ENCODE measurements around the gene ERVK3-1. TPM values are rescaled to one million over a fixed set of nuclear protein-coding genes. Genes with fewer than 3 reads are reported as not detected.

ERVK3-1 gene
- total and polyA plus RNA-seq, 7 donors = 13.9 to 81.0 (median 29.5) TPM

- H3K4me1 ChIP-seq = peaks cover 5% of the 10 kb centered on the region
- intact Hi-C loops (cut with DNase I) = loop anchor here in 1 of 2 donors (5.0 kb wide), 2 partner anchors 35 to 55 kb away; partner anchors contain the start of genes ERVK3-1 and ZSCAN22
Measured at GRCh38 chr19:58362272-58362994, 57.3 kb downstream of the ERVK3-1 start, which contains the start of gene ZNF497. Gene ZNF497 (minus strand): TSS chr19:58362751. CDS start chr19:58357635, 5,116 bp downstream.

GRCh38 chr19:58364146-58364545 lies 59.0 kb downstream of the ERVK3-1 start:
- H3K9me3 ChIP-seq = no peaks in the 10 kb centered on the region
- peaks cover 0 to 5% of the 10 kb centered on the region in 2 donors for H3K36me3 ChIP-seq (ENCODE audit: insufficient read depth in 1 of 2, low read depth in 1 of 2)
- 77 to 84% (median 84%) methylated on average over 5 of the region's 5 CpGs for WGBS, 3 donors
- intact Hi-C loops (cut with DNase I) = loop anchor here in 1 of 2 donors (5.0 kb wide), 2 partner anchors 37 to 57 kb away; partner anchors contain the start of genes ERVK3-1 and ZSCAN22
- H3K27ac ChIP-seq = no peak overlapping the region
- ATAC-seq (no peak), DNase-seq (no peak)
- H3K4me3 ChIP-seq = no peak overlapping the region
- H3K4me1 ChIP-seq = peaks cover 5% of the 10 kb centered on the region
- H3K27me3 ChIP-seq (ENCODE audit: insufficient read depth in 3 of 3, low read length in 2 of 3) = no peaks in the 10 kb centered on the region
- no peak for TF ChIP-seq CTCF (IDR thresholded peaks at IDR 0.05)

More at GRCh38 chr19:58362272-58362994, 57.3 kb downstream of the ERVK3-1 start, which contains the start of gene ZNF497:
- ATAC-seq = peak; percentile 95 to 97 (median 96)
- DNase-seq = peak; percentile 97 to 98
- no peak for TF ChIP-seq CTCF (IDR thresholded peaks at IDR 0.05)
- WGBS, 3 donors = 0% methylated on average over 48 to 74 of the region's 74 CpGs
- H3K4me3 ChIP-seq = peak within 1 kb of the TSS; percentile 95
- peaks cover 0 to 5% of the 10 kb centered on the region in 2 donors for H3K36me3 ChIP-seq (ENCODE audit: insufficient read depth in 1 of 2, low read depth in 1 of 2)
- peak within 1 kb of the TSS; percentile 97 for H3K27ac ChIP-seq
- no peaks in the 10 kb centered on the region for H3K27me3 ChIP-seq (ENCODE audit: insufficient read depth in 3 of 3, low read length in 2 of 3)
- H3K9me3 ChIP-seq = no peaks in the 10 kb centered on the region

Other genes starting within 250 kb of the ERVK3-1 start
- gene ZNF135, start 246.1 kb upstream of the ERVK3-1 start, total RNA-seq = 1 to 10 TPM in 3 of 4 donors, under 1 TPM in 1; 0.87 to 1.7 (median 1.4) TPM
- 1 to 10 TPM in 1 of 3 donors, under 1 TPM in 2; 0.89 to 1.3 (median 0.90) TPM for gene ZNF135, start 246.1 kb upstream of the ERVK3-1 start, polyA plus RNA-seq
- gene ZSCAN18, start 207.1 kb upstream of the ERVK3-1 start, total RNA-seq = 10 to 100 TPM; 13.1 to 36.8 (median 16.3) TPM
- gene ZSCAN18, start 207.1 kb upstream of the ERVK3-1 start, polyA plus RNA-seq = 10 to 100 TPM in 2 of 3 donors, 1 to 10 TPM in 1; 9.5 to 14.0 (median 13.8) TPM
- gene ZNF329, start 154.6 kb upstream of the ERVK3-1 start, total RNA-seq = 1 to 10 TPM; 1.4 to 5.7 (median 1.9) TPM
- gene ZNF329, start 154.6 kb upstream of the ERVK3-1 start, polyA plus RNA-seq = 1 to 10 TPM in 2 of 3 donors, under 1 TPM in 1; 0.79 to 3.5 (median 1.9) TPM
- gene ZNF274, start 122.3 kb upstream of the ERVK3-1 start, total RNA-seq = 10 to 100 TPM; 11.2 to 15.0 (median 14.8) TPM
- 10 to 100 TPM; 11.3 to 20.5 (median 13.9) TPM for gene ZNF274, start 122.3 kb upstream of the ERVK3-1 start, polyA plus RNA-seq
- 10 to 100 TPM in 1 of 4 donors, 1 to 10 TPM in 3; 2.4 to 15.3 (median 5.1) TPM for gene ZNF544, start 76.5 kb upstream of the ERVK3-1 start, total RNA-seq
- gene ZNF544, start 76.5 kb upstream of the ERVK3-1 start, polyA plus RNA-seq = 1 to 10 TPM; 3.8 to 8.1 (median 7.8) TPM
- 1 to 10 TPM; 1.5 to 2.5 (median 2.0) TPM for gene ZNF8, start 26.4 kb upstream of the ERVK3-1 start, total RNA-seq
- 1 to 10 TPM in 1 of 3 donors, under 1 TPM in 2; 0.35 to 1.3 (median 0.86) TPM for gene ZNF8, start 26.4 kb upstream of the ERVK3-1 start, polyA plus RNA-seq
- gene ZSCAN22, start 21.6 kb downstream of the ERVK3-1 start, total RNA-seq = 1 to 10 TPM; 2.0 to 3.1 (median 2.4) TPM
- gene ZSCAN22, start 21.6 kb downstream of the ERVK3-1 start, polyA plus RNA-seq = 1 to 10 TPM; 1.1 to 1.8 (median 1.8) TPM
- gene A1BG, start 48.1 kb downstream of the ERVK3-1 start, total RNA-seq = 1 to 10 TPM; 1.6 to 5.4 (median 3.8) TPM
- 10 to 100 TPM in 2 of 3 donors, 1 to 10 TPM in 1; 5.2 to 12.0 (median 10.0) TPM for gene A1BG, start 48.1 kb downstream of the ERVK3-1 start, polyA plus RNA-seq
- under 1 TPM; 0.08 to 0.30 (median 0.18) TPM for gene ZNF497, start 57.4 kb downstream of the ERVK3-1 start, total RNA-seq
- under 1 TPM; 0.13 to 0.43 (median 0.30) TPM for gene ZNF497, start 57.4 kb downstream of the ERVK3-1 start, polyA plus RNA-seq
- under 1 TPM; 0.10 to 0.34 (median 0.20) TPM for gene ZNF837, start 75.7 kb downstream of the ERVK3-1 start, total RNA-seq
- under 1 TPM; 0.08 to 0.33 (median 0.24) TPM for gene ZNF837, start 75.7 kb downstream of the ERVK3-1 start, polyA plus RNA-seq
- gene RPS5, start 81.9 kb downstream of the ERVK3-1 start, total RNA-seq = 100 to 1,000 TPM; 513 to 839 (median 740) TPM
- 1,000 to 10,000 TPM; 1,118 to 2,384 (median 1,312) TPM for gene RPS5, start 81.9 kb downstream of the ERVK3-1 start, polyA plus RNA-seq
- gene RNF225, start 90.3 kb downstream of the ERVK3-1 start, total RNA-seq = not detected
- not detected for gene RNF225, start 90.3 kb downstream of the ERVK3-1 start, polyA plus RNA-seq
- 10 to 100 TPM in 3 of 4 donors, 1 to 10 TPM in 1; 9.5 to 16.2 (median 13.3) TPM for gene ZNF584, start 103.3 kb downstream of the ERVK3-1 start, total RNA-seq
- gene ZNF584, start 103.3 kb downstream of the ERVK3-1 start, polyA plus RNA-seq = 10 to 100 TPM in 2 of 3 donors, 1 to 10 TPM in 1; 8.7 to 23.8 (median 11.6) TPM
- 1 to 10 TPM; 2.1 to 5.2 (median 4.3) TPM for gene ZNF132, start 134.8 kb downstream of the ERVK3-1 start, total RNA-seq
- 1 to 10 TPM; 1.4 to 2.7 (median 1.6) TPM for gene ZNF132, start 134.8 kb downstream of the ERVK3-1 start, polyA plus RNA-seq
- gene ZNF324B, start 146.2 kb downstream of the ERVK3-1 start, total RNA-seq = 1 to 10 TPM; 4.4 to 8.9 (median 4.9) TPM
- gene ZNF324B, start 146.2 kb downstream of the ERVK3-1 start, polyA plus RNA-seq = 1 to 10 TPM; 2.5 to 6.2 (median 2.9) TPM
- 1 to 10 TPM; 3.5 to 7.2 (median 4.8) TPM for gene ZNF324, start 161.7 kb downstream of the ERVK3-1 start, total RNA-seq
- gene ZNF324, start 161.7 kb downstream of the ERVK3-1 start, polyA plus RNA-seq = 1 to 10 TPM; 2.1 to 6.4 (median 3.1) TPM
- gene ZNF446, start 171.0 kb downstream of the ERVK3-1 start, total RNA-seq = 1 to 10 TPM; 3.5 to 8.1 (median 4.9) TPM
- gene ZNF446, start 171.0 kb downstream of the ERVK3-1 start, polyA plus RNA-seq = 1 to 10 TPM; 4.6 to 8.7 (median 6.3) TPM
- gene SLC27A5, start 206.6 kb downstream of the ERVK3-1 start, total RNA-seq = 1 to 10 TPM; 3.1 to 6.6 (median 4.0) TPM
- 10 to 100 TPM in 2 of 3 donors, 1 to 10 TPM in 1; 6.1 to 11.0 (median 10.6) TPM for gene SLC27A5, start 206.6 kb downstream of the ERVK3-1 start, polyA plus RNA-seq
- gene ZBTB45, start 214.4 kb downstream of the ERVK3-1 start, total RNA-seq = 10 to 100 TPM in 1 of 4 donors, 1 to 10 TPM in 3; 7.7 to 13.0 (median 9.9) TPM
- gene ZBTB45, start 214.4 kb downstream of the ERVK3-1 start, polyA plus RNA-seq = 10 to 100 TPM in 1 of 3 donors, 1 to 10 TPM in 2; 6.2 to 12.5 (median 8.5) TPM
- gene TRIM28, start 238.7 kb downstream of the ERVK3-1 start, total RNA-seq = 100 to 1,000 TPM; 165 to 212 (median 197) TPM
- gene TRIM28, start 238.7 kb downstream of the ERVK3-1 start, polyA plus RNA-seq = 100 to 1,000 TPM; 141 to 154 (median 147) TPM
- gene CHMP2A, start 249.7 kb downstream of the ERVK3-1 start, total RNA-seq = 100 to 1,000 TPM in 2 of 4 donors, 10 to 100 TPM in 2; 96.5 to 126 (median 103) TPM
- 100 to 1,000 TPM; 149 to 184 (median 157) TPM for gene CHMP2A, start 249.7 kb downstream of the ERVK3-1 start, polyA plus RNA-seq